ENCODE results near the gene TPPP.
A peak's percentile ranks its signal among the peaks of the same experiment; 100 is the strongest.

Gene TPPP

GRCh38 chr5:644971-645370 is 48.2 kb downstream of the TPPP start:
- Histone ChIP-seq H4K20me1 (peaks cover 0 to 39% (median 18%) of the 10 kb centered on the region in 11 experiments; a peak in 14 of 22 replicates), H3K4me2 (peak overlapping the region in 10 of 11 experiments; percentile 77 to 89 (median 86); a peak in 15 of 22 replicates), H3K4me1 (peaks cover 17 to 28% (median 24%) of the 10 kb centered on the region in 10 experiments), H3K9me3 (replicated peaks in 1 of 11) (peaks cover 5 to 36% (median 33%) of the 10 kb centered on the region in 11 experiments; a peak in 21 of 22 replicates), H3K4me3 (no peak overlapping the region), H3K27ac (peak overlapping the region in 3 of 11 experiments; percentile 55 to 74 (median 64); a peak in 4 of 22 replicates), H3K36me3 (peaks cover 18 to 91% (median 79%) of the 10 kb centered on the region in 11 experiments), H3K27me3 (no peaks in the 10 kb centered on the region), H3K9ac (peak overlapping the region in 2 of 11 experiments; percentile 60 to 66; a peak in 1 of 22 replicates)
- TF ChIP-seq Cebpa-rat (IDR thresholded peaks at IDR 0.05) = no peak

- Histone ChIP-seq H3K36me3 (peaks cover 23 to 91% (median 83%) of the 10 kb centered on the region in 11 experiments), H3K9me3 (replicated peaks in 1 of 11) (peaks cover under 1 to 31% (median 28%) of the 10 kb centered on the region in 11 experiments; a peak in 21 of 22 replicates), H3K4me3 (peak overlapping the region in 9 of 10 experiments; percentile 21 to 51 (median 33); a peak in 13 of 20 replicates), H3K9ac (peak overlapping the region in 9 of 11 experiments; percentile 23 to 69 (median 53); a peak in 15 of 22 replicates), H3K27ac (peak overlapping the region in 7 of 11 experiments; percentile 12 to 74 (median 60); a peak in 13 of 22 replicates), H3K4me1 (peaks cover 17 to 28% (median 24%) of the 10 kb centered on the region in 10 experiments), H3K27me3 (no peaks in the 10 kb centered on the region), H3K4me2 (peak overlapping the region; percentile 77 to 89 (median 87)), H4K20me1 (peaks cover 0 to 44% (median 18%) of the 10 kb centered on the region in 11 experiments; a peak in 14 of 22 replicates)
- no peak for TF ChIP-seq Cebpa-rat (IDR thresholded peaks at IDR 0.05)
These were observed 48.6 kb downstream of the TPPP start for GRCh38 chr5:644509-644908.

GRCh38 chr5:643811-644271 is 49.3 kb downstream of the TPPP start:
- Histone ChIP-seq H3K9ac (peak overlapping the region in 9 of 11 experiments; percentile 23 to 69 (median 53); a peak in 15 of 22 replicates), H3K27ac (peak overlapping the region in 7 of 11 experiments; percentile 26 to 74 (median 60); a peak in 11 of 22 replicates), H3K4me2 (peak overlapping the region; percentile 77 to 89 (median 87)), H3K9me3 (replicated peaks in 1 of 11) (peaks cover 0 to 25% (median 22%) of the 10 kb centered on the region in 11 experiments; a peak in 20 of 22 replicates), H3K4me1 (peaks cover 17 to 28% (median 24%) of the 10 kb centered on the region in 10 experiments), H3K4me3 (peak overlapping the region; percentile 3 to 51 (median 30); a peak in 14 of 20 replicates), H4K20me1 (peaks cover 0 to 51% (median 18%) of the 10 kb centered on the region in 11 experiments; a peak in 14 of 22 replicates), H3K27me3 (no peaks in the 10 kb centered on the region), H3K36me3 (peaks cover 28 to 91% (median 84%) of the 10 kb centered on the region in 11 experiments)
- TF ChIP-seq Cebpa-rat (IDR thresholded peaks at IDR 0.05) = no peak

- Histone ChIP-seq H3K9me3 (replicated peaks in 1 of 11) (peaks cover 0 to 20% (median 17%) of the 10 kb centered on the region in 11 experiments; a peak in 18 of 22 replicates), H3K27ac (peak overlapping the region in 6 of 11 experiments; percentile 12 to 64 (median 33); a peak in 7 of 22 replicates), H3K4me3 (peak overlapping the region in 7 of 10 experiments; percentile 21 to 51 (median 33); a peak in 7 of 20 replicates), H3K4me1 (peaks cover 17 to 28% (median 24%) of the 10 kb centered on the region in 10 experiments), H4K20me1 (peaks cover 0 to 55% (median 18%) of the 10 kb centered on the region in 11 experiments; a peak in 14 of 22 replicates), H3K27me3 (no peaks in the 10 kb centered on the region), H3K4me2 (peak overlapping the region; percentile 77 to 89 (median 87)), H3K9ac (peak overlapping the region in 8 of 11 experiments; percentile 35 to 66 (median 53); a peak in 14 of 22 replicates), H3K36me3 (peaks cover 31 to 91% (median 83%) of the 10 kb centered on the region in 11 experiments)
- no peak for TF ChIP-seq Cebpa-rat (IDR thresholded peaks at IDR 0.05)
These were observed 49.8 kb downstream of the TPPP start for GRCh38 chr5:643351-643801.

- Histone ChIP-seq H3K4me3 (no peak overlapping the region), H3K9ac (no peak overlapping the region), H3K4me2 (peak overlapping the region in 1 of 11 experiments; percentile 88; a peak in 1 of 22 replicates), H3K36me3 (peaks cover 32 to 91% (median 83%) of the 10 kb centered on the region in 11 experiments), H3K27ac (no peak overlapping the region), H3K27me3 (no peaks in the 10 kb centered on the region), H4K20me1 (peaks cover 0 to 62% (median 18%) of the 10 kb centered on the region in 11 experiments; a peak in 14 of 22 replicates), H3K9me3 (replicated peaks in 1 of 11) (peaks cover 0 to 11% (median 8%) of the 10 kb centered on the region in 11 experiments; a peak in 18 of 22 replicates), H3K4me1 (peaks cover 17 to 28% (median 24%) of the 10 kb centered on the region in 10 experiments)
- TF ChIP-seq Cebpa-rat (IDR thresholded peaks at IDR 0.05) = no peak
These were observed 50.7 kb downstream of the TPPP start for GRCh38 chr5:642481-642880.

GRCh38 chr5:641331-641765 is 51.8 kb downstream of the TPPP start:
- peaks cover 0 to 73% (median 18%) of the 10 kb centered on the region in 11 experiments; a peak in 14 of 22 replicates for H4K20me1 ChIP-seq
- H3K27ac ChIP-seq = no peak overlapping the region
- no peak overlapping the region for H3K9ac ChIP-seq
- no peak overlapping the region for H3K4me2 ChIP-seq
- peaks cover 17 to 28% (median 24%) of the 10 kb centered on the region in 10 experiments for H3K4me1 ChIP-seq
- H3K36me3 ChIP-seq = peaks cover 38 to 91% (median 83%) of the 10 kb centered on the region in 11 experiments
- H3K9me3 ChIP-seq (replicated peaks in 1 of 11) = no peaks in the 10 kb centered on the region; a peak in 2 of 22 replicates
- no peaks in the 10 kb centered on the region for H3K27me3 ChIP-seq
- TF ChIP-seq Cebpa-rat (IDR thresholded peaks at IDR 0.05) = no peak
- no peak overlapping the region for H3K4me3 ChIP-seq

GRCh38 chr5:640461-641330 is 52.5 kb downstream of the TPPP start:
- H3K4me1 ChIP-seq = peaks cover 17 to 28% (median 24%) of the 10 kb centered on the region in 10 experiments

GRCh38 chr5:639584-640213 is 53.5 kb downstream of the TPPP start:
- H3K4me1 ChIP-seq = peaks cover 16 to 23% (median 20%) of the 10 kb centered on the region in 10 experiments
- no peak overlapping the region for H3K27ac ChIP-seq
- no peak overlapping the region for H3K4me3 ChIP-seq
- no peaks in the 10 kb centered on the region for H3K27me3 ChIP-seq
- H4K20me1 ChIP-seq = peaks cover 0 to 78% (median 19%) of the 10 kb centered on the region in 11 experiments; a peak in 14 of 22 replicates
- TF ChIP-seq Cebpa-rat (IDR thresholded peaks at IDR 0.05) = no peak
- no peak overlapping the region for H3K9ac ChIP-seq
- no peak overlapping the region for H3K4me2 ChIP-seq
- peaks cover 54 to 91% (median 84%) of the 10 kb centered on the region in 11 experiments for H3K36me3 ChIP-seq
- H3K9me3 ChIP-seq (replicated peaks in 1 of 11) = peaks cover 0 to 7% (median 0%) of the 10 kb centered on the region in 11 experiments; a peak in 1 of 22 replicates

More at GRCh38 chr5:640461-641330, 52.5 kb downstream of the TPPP start:
- peaks cover 0 to 2% (median 0%) of the 10 kb centered on the region in 11 experiments; a peak in 1 of 22 replicates for H3K9me3 ChIP-seq (replicated peaks in 1 of 11)
- peaks cover 44 to 91% (median 83%) of the 10 kb centered on the region in 11 experiments for H3K36me3 ChIP-seq
- H3K9ac ChIP-seq = no peak overlapping the region
- H4K20me1 ChIP-seq = peaks cover 0 to 73% (median 18%) of the 10 kb centered on the region in 11 experiments; a peak in 14 of 22 replicates
- H3K27me3 ChIP-seq = no peaks in the 10 kb centered on the region
- no peak overlapping the region for H3K27ac ChIP-seq
- TF ChIP-seq Cebpa-rat (IDR thresholded peaks at IDR 0.05) = no peak
- no peak overlapping the region for H3K4me3 ChIP-seq
- H3K4me2 ChIP-seq = no peak overlapping the region

Measured in BLaER1 treated with 17β-estradiol and CSF1 and Interleukin-3, amounts not matched to agents 10 nM and 100 nM (cell line).